ENCODE results near the gene STXBP1. TPM values are rescaled to one million over a fixed set of nuclear protein-coding genes. Genes with fewer than 3 reads are reported as not detected.
A peak's percentile ranks its signal among the peaks of the same experiment; 100 is the strongest.

The STXBP1 gene
- total and polyA plus RNA-seq, 2 of the 8 experiments (the other 6 are each of a cell fraction or from before 2014, with no cell fraction given) = 11.5 to 60.9 TPM

DNA sequence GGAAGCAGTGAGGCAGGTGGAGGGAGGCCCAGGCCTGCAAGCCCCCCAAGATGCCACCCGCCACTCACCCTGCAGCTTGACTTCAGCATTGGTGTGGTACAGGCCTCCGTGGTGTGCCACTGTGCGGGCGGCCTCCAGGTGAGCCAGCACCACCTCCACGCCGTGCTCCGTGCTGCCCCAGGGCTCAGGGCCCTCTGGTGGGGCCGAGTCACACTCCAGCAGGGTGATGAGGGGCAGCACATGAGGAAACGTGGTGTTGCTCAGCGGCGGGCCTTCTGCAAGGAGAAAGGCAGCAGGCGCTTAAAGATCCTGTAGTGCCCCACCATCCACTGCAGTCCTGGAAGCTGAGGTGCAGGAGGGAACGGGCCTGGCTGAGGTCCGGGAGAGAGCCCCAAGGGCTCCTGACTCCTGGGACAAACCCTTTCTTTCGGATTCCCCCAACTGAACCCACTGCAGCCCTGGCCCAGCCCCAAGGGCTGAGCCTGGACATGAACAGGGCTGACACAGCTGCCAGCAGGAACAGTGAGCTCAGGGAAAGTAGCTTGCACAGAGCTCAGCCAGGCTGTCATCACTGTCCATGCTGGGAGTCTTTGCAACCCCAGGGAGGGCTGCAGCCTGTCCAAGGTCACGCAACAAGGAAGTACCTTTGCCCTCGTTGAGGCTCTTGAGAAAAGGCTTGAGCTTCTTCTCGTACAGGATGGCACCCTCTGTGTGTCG lies 127.7 kb downstream of the STXBP1 start:
- Histone ChIP-seq H3K79me2 (ENCODE audit: control insufficient read depth in 1 of 2, insufficient read depth in 2 of 2, low read length in 2 of 2) (no peaks in the 10 kb centered on the region), H3K4ac (replicated peaks; ENCODE audit: insufficient read length, low read depth, low read length) (no peak overlapping the region), H2BK5ac (ENCODE audit: low read depth, low read length) (no peak overlapping the region), H3K36me3 (ENCODE audit: control insufficient read depth in 2 of 4, insufficient read depth in 4 of 4, low read length in 3 of 4) (no peaks in the 10 kb centered on the region), H3K4me2 (ENCODE audit: insufficient read depth in 1 of 2, low read depth in 2 of 2, low read length in 2 of 2) (no peak overlapping the region), H2BK15ac (ENCODE audit: low read length) (no peak overlapping the region), H3K27ac (ENCODE audit: low read depth, low read length) (no peak overlapping the region), H3K14ac (ENCODE audit: insufficient read length) (no peak overlapping the region), H4K91ac (replicated peaks; ENCODE audit: insufficient read length, low read length) (no peak overlapping the region), H2AK5ac (ENCODE audit: low read depth, low read length) (no peak overlapping the region), H2BK20ac (ENCODE audit: low read length) (no peak overlapping the region), H3K9me3 (ENCODE audit: insufficient read depth in 2 of 2, low read depth in 1 of 2, low read length in 1 of 2) (no peaks in the 10 kb centered on the region), H3K56ac (replicated peaks; ENCODE audit: insufficient read length, low read depth, low read length) (no peak overlapping the region), H3K23me2 (ENCODE audit: low read depth, low read length) (peaks cover 7% of the 10 kb centered on the region; the same call in 1 of the 2 replicates), H3K27me3 (replicated peaks in 1 of 4; ENCODE audit: control insufficient read depth in 3 of 4, extremely low read depth in 1 of 4, insufficient read depth in 3 of 4, low read length in 3 of 4) (no peaks in the 10 kb centered on the region), H3K23ac (ENCODE audit: insufficient read length) (no peak overlapping the region), H2BK120ac (replicated peaks; ENCODE audit: low read depth, low read length) (no peak overlapping the region), H3K4me1 (replicated peaks in 1 of 4; ENCODE audit: control insufficient read depth in 3 of 4, insufficient read depth in 4 of 4, low read length in 3 of 4) (peaks cover 0 to 4% (median 1%) of the 10 kb centered on the region in 4 experiments; a peak in 4 of 7 replicates), H4K20me1 (replicated peaks in 1 of 2; ENCODE audit: control insufficient read depth in 1 of 2, insufficient read depth in 2 of 2, low read length in 2 of 2) (peaks cover 0 to 4% of the 10 kb centered on the region in 2 experiments), H2BK12ac (ENCODE audit: low read depth, low read length) (no peak overlapping the region), H3K9ac (replicated peaks in 1 of 4; ENCODE audit: extremely low read depth in 1 of 4, low read depth in 3 of 4, low read length in 3 of 4) (no peak overlapping the region), H3K79me1 (ENCODE audit: low read depth, low read length) (no peaks in the 10 kb centered on the region), H3K18ac (ENCODE audit: extremely low read depth, low read length) (no peak overlapping the region), H2AFZ (ENCODE audit: low read length) (no peak overlapping the region), H4K8ac (ENCODE audit: extremely low read depth, insufficient read depth, low read length) (0 out of 2 replicates have a peak overlapping the region, but pooled peaks have one; percentile 4), H3K4me3 (ENCODE audit: extremely low read depth in 1 of 4, insufficient read depth in 2 of 4, low read depth in 3 of 4, low read length in 4 of 4) (no peak overlapping the region), H4K5ac (ENCODE audit: insufficient read length, low read depth, low read length) (no peak overlapping the region)
- ChIA-PET POLR2A (ENCODE audit: partially characterized antibody) (interaction anchor here (0.7 kb wide), 1 partner anchor 48 kb away, joined by 3 read pairs; no protein-coding TSS in a partner anchor), CTCF (ENCODE audit: partially characterized antibody) (interaction anchor here (0.8 to 7.3 kb wide), 11 partner anchors 15 to 236 kb away, joined by 3 to 37 read pairs (median 6); partner anchors contain the start of gene CDK9)
- TF ChIP-seq RFX5 (IDR thresholded peaks at IDR 0.05; ENCODE audit: borderline replicate concordance, low read depth, low read length) (no peak), PHF8 (conservative IDR thresholded peaks at IDR 0.05; ENCODE audit: low read depth, low read length) (no peak), ZNF274 (IDR thresholded peaks at IDR 0.05; ENCODE audit: borderline replicate concordance, extremely low read depth, low read length) (no peak), RBBP5 (IDR thresholded peaks at IDR 0.05; ENCODE audit: borderline replicate concordance, low read depth, low read length) (no peak), CTBP2 (IDR thresholded peaks at IDR 0.05; ENCODE audit: borderline replicate concordance, insufficient read depth, insufficient read length, low read length) (no peak)
- WGBS, 2 experiments (ENCODE audit: extremely low coverage in 1 of 2, insufficient coverage in 1 of 2, insufficient read length in 1 of 2, insufficient replicate concordance in 2 of 2, low coverage in 1 of 2, low lambda C conversion rate in 2 of 2, missing lambda C conversion rate in 1 of 2) = 90% methylated on average over 19 of the region's 19 CpGs; no CpG with 5 or more reads in 1 of the 2 experiments
- no peak for FAIRE-seq
- no peak for DNase-seq (ENCODE audit: low read depth in 1 of 2, low spot score in 2 of 2)
